Measurements from ENCODE around the gene RNASET2.
"Not testable (repeated sequence)": the region's sequence is repeated elsewhere in the genome, so short reads cannot be mapped to it uniquely, and the experiment has no call there.

The RNASET2 gene

DNA sequence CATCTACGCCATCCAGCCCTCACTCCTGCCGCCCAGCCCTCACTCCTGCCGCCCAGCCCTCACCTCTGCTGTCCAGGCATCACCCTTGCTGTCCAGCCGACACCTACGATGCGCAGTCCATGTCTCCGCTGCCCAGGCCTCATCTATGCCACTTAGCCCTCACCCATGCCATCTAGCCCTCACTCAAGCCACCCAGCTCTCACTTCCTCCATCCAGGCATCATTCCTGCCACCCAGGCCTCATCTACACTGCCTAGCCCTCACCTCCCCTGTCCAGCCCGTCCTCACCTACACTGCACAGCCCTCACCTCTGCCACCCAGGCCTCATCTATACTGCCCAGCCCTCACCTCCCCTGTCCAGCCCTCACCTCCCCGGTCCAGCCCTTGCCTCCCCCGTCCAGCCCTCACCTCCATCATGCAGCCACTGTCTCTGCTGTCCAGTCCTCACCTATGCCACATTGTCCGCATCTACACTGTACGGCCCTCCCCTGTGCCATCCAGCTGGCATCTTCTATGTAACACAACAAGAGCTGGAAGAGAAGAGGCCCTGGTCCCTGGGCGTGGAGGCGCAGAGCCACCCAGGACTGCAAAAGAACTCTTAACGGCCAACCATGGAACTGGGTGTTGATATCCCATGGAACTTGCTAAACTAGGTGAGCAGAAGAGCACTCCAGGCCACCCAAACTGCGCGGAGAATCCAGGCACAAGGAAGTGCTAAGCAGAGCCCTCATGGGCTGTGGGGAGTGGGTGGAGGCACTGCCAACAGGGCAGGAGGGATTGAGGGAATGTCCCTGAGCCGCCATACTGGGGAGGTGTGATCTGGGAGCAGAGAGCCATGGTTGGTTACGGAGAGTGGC, 31.0 kb downstream of the RNASET2 start:
- no peak for DNase-seq

DNA sequence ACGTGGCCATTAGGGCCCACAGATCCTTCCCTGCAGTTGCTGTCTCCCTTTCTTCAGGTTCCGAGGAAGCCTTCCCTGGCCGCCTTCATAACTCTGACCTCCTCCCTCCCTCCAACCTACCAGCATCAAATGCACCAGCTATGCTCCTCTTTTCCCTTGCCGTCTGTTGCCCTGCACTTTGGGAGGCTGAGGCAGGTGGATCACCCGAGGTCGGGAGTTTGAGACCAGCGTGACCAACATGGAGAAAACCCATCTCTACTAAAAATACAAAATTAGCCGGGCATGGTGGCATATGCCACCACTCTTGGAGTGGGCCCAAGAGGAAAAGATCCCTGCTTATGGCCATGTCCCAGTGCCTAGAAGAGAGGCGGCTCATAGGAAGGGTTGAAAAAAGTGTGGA, 31.8 kb downstream of the RNASET2 start:
- no peak for DNase-seq

DNA sequence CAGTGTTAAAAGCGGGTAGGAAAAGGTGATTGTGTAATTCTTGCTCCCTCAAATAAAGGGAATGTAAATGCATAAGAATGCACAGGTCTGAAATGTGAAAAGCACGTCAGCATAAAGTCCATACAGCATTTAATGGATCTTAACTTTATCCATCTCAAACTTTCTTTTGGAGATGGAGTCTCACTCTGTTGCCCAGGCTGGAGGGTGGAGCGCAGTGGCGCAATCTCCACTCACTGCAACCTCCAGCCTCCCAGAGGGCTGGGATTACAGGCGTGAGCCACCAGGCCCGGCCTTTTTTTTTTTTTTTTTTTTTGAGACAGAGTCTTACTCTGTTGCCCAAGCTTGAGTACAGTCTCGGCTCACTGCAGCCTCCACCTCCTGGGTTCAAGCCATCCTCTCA, 33.4 kb downstream of the RNASET2 start:
- no peak for DNase-seq

DNA sequence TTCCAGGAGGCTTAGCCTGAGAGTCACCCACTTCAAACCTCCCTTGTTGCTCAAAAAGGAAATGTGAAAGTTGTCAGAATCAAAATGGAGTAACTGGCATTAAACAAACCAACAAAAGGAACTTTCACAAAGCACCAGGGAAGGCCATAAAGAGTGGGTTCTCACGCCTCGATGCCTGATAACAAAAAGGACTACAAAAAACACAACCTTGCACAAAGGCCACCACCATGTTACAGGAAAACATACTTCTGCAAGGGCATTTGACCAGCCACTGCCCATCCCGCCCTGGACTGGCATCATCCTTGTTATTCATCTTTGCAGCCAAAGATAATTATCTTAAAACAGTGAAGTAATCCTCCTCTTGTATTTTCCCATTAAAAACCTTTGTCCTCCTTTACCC, 34.8 kb downstream of the RNASET2 start:
- no peak for DNase-seq

DNA sequence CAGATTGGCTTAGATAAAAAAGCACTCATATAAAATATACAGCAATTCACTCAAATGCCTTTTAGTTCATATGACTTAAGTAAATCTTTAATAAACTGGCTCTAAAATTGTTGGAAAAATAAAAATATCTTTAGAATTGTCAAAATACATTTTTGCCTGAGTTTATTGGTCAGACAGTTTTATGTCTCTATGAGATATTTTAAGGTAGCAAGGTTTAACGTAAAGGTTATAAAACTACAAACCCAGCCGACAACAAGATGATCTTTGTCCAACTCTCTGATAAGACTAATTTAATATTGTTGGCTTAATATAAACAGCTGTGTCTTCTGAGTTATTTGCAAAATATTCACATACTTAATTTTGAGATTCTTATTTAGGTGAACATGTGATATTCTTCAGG, 39.5 kb downstream of the RNASET2 start:
- no peak for DNase-seq

DNA sequence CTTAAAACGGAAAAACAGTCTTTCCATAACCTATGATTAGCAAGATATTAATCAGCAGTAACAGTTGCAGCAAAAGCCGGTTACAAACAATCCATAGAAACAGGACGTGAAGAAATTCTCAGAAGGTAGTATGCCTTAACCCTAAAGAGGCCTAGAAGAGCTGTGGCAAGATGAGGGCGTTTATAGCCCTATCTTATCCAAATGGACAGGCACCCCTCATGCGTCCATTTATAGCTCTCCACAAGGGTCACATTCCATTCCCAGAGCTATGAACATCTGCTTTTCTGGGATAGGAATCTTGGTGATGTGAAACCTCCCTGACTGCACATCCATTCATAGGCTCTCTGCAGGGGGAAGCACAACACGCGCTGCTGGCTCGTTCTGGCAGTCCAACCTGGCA, 40.9 kb downstream of the RNASET2 start:
- DNase-seq, result not testable (repeated sequence)

DNA sequence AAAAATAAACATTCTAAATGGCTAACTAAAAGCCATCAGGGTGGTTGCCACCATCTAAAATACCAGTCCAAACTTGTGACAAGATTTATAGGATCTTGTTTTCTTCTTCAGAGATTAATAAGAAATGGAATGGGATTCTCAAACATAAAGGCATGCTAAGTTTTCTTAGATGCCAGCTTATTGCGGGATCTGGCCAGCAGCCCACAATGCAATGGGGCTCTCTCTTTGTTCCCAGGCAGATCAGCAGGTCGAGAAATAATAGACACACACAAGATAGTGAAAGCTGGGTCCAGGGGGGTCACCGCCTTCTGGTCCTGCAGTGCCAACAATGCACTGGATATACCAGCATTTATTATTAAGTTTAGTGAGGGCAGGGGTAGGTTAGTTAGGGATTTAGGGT, 41.4 kb downstream of the RNASET2 start:
- not testable (repeated sequence) for DNase-seq

DNA sequence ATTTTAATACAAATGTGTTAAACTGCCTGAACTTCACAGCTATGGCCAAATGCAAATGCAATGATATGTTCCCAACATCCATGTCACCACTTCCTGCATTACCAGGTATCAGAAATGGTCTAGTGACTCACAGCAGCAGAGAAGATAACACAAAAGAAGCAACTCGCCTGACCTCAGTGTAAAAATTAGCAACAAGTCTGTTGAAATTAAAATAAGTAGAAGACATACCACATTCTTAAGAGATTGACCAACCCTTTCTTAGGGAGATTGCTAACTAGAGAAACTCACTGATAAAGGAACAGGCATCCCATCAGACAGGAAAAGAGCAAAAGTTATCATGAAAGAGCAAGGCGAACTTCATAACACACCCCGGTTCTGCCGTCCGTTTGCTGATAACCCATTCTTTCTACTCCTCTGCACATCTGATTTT, 45.1 kb downstream of the RNASET2 start:
- DNase-seq, result no peak

DNA sequence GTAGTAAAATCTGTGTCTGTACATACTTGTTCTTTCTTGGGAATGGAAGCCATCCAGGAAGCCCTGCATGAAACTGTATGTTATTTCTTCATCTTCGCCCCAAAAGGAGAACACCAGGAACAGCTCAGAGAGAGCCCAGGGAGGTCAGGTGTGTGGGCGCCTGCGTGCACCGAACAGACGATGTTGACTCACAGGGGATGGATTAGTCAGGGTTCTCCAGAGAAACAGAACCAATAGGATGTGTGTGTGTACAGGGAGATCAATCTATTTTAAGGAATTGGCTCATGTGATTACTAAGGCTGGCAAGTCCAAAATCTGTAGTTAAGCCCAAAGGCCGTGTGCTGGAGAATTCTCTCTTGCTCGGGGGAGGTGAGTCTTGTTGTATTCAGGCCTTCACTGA, 45.7 kb downstream of the RNASET2 start:
- no peak for DNase-seq

DNA sequence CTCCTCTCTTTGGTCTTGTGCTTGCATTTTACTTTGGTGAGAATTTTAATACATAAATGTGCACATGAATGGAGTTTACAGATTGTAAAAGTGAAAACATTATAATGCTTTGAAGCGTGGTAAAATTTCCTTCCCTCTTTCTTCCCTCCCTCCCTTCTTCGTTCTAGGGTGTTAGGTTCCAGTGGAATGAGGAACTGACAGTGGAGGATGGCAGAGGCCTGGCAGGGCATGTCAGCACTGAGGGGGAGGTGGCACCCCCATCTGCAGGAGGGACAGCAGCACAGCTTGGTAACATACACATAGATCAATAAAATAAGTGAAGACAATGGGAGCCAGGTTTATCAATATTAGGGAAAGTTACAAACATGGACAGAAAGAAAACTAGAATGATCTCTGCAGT, 47.5 kb downstream of the RNASET2 start:
- DNase-seq, result no peak

DNA sequence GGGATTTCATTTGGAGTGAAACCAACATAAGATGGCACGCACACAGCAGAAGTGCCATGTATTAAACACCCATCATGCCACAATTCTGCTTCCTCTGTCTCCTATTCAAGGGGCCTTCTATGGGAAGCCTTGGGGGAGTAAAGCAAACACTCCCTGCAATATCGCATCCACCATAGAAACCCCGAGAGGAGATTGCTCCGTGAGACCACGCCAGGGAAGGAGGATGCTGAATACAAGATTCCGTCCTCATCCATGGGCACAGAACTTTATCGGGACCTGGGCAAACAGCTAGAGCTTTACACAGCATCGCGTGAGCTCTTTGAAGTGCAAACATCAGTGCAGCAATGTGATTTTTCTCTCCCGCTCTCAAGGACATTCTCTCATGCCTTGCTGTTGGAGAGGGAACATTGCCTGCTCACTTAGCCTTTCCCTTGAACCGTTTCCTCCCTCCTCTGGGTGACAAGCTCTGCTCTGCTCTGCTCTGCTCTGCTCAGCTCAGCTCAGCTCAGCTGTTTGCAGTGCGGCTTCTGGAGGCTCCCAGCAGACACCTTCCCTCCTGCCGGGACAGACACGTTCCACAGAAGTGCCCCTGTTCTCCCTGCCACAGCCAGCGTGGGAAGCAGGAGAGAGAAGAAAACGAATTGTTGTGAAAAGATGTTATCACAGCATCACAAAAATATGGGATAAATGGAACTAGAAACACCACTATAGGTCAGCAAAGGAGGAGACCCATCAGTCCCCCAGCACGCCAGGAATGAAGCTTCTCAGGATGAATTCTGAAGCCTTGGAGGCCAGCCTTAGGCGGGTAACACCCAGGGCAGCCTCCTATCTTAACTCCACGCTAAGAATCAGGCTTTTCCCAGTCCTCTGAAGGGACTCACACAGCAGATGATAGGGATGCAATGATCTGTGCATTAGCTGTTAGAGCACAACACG, 48.2 kb downstream of the RNASET2 start:
- no peak for DNase-seq

DNA sequence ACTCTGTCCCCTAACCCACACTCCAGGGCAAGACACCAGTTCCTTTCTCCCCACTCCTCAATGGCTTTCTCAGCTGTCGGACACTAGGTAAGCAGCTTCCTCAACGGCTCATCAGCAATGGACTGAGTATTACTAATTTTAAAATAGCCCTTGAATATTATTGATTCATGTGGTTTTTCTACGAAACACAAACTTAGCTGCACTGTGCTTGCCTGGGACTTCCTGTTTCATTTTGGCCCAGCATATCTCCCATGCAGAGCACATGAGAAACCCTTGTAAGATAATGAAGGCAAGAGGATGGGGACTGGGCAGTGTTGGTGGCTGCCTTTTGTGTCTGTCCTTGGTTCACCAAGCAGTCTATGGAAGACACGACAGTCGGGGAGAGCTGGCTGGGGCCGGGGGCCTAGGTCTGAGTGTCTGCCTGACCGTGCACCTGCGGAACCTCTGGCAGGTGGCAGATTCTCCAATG, 48.9 kb downstream of the RNASET2 start:
- no peak for DNase-seq

DNA sequence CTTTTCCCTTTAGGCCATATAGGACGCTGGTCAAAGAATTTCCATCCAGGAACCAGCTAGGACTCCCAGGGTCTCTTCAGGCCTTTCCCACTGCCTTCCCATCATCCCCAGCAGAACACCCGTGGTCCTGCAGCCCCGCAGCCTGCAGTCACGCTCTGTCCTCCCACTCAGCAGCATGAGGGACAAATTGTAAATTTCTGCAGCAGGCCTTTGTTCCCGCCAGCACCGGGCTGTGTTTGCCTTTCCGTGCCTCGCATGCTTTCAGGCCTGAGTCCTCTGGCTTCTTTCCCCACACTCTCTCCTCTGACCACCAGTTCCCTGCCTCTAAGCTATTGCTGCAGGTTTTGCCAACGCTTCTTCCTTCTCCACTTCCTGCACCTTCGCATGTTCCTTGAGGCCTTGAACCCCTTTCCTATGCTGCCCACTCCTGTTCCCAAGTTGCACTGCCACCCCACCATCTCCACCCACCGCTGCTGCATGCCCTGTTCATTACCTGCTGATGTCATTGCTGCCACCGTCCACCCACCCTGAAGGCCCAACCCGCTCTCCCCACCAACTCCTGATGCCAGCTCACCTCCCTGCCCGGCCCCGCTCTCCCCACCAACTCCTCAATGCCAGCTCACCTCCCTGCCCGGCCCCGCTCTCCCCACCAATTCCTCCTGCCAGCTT, 49.8 kb downstream of the RNASET2 start:
- no peak for DNase-seq

DNA sequence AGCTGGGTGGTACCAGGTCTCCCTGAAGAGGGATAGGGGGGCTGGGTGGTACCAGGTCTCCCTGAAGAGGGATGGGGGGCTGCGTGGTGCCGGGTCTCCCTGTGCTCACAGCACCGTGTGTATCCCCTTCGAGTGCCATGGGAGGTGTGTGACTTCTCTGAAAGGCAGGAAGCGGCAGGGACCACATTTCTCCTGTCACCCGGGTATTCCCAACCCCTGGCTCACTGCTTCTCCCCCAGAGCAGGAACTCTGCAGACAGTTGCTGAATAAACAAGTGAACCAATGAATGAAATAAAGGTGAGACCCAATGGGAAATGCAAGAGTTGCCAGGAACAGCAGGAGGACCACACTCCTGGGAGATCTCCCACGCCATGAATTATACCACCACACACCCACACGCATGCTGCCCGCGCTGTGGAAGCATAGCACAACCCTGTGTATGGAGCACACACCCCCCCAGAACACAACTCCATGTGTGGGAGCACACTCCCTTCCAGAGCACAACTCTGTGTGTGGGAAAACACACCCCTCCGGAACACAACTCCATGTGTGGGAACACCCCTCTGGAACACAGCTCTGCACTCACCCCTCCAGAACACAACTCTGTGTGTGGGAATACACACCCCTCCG, 50.7 kb downstream of the RNASET2 start:
- DNase-seq, result no peak

DNA sequence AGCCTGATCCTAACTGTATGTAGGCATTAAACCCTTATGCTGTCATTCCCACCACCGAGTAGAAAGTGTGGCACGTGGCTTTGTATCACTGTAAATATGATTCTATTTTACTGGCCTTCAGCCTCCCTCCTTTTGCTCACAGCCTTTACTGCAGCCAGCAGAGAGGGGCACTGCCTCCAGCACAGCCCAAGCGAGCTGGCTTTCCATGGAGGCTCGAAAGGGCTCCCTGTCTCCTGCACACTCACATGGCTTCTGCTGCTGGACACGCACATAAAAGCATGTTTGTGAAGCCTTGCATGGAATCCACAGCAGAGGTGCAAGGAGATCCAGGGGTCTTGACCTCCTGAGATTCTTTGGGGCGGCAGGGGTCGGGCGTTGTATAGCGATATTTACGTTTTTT, 51.3 kb downstream of the RNASET2 start:
- no peak for DNase-seq

DNA sequence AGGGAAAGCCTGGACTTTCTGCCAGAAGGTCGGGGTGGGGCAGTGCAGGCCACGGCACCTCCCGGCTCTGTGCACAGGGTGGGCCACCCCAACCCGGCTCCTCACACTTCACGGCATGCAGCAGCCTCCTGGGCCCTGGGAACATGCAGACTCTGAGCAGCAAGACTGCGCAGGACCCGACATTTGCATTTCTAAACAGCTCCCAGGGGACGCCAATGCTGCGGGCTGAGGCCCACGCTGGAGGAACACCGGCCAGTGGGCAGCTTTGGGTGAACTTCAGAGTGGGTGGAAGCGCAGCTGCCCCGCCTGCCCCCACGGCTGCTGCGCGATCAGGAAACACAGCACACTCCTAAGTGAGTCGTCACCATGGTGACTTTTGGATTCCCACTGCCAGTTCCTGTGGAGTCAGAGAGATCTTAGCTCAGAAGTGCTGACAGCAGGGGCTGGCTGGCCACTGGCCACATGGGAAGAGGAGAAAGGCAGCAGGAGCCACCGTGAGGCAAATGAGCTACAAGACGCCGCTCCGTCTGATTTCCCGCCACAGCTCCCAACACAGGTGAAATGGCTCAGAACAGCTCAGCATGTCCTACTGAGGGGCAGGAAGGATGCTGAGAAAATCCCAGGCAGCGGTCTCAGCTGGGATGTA, 52.1 kb downstream of the RNASET2 start:
- DNase-seq, result no peak

DNA sequence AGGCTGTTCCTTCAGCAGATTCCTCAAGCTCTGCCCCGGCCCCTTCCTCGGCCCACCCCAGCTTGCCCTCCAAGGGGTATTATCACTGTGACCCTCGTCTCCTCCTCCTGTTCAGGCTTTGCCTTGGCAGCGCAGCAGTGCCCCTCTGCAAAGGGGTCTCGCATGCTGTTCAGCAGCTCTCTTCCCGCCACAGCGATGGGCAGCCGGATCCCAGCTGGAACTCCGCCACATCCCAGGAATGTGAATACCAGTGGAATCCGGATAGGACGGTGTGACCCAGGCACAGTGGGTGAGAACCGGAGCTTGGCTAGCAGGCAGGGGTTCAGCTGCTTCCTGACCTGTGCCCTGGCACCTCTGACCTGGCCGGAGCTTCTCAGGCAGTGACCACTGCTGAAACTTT, 52.9 kb downstream of the RNASET2 start:
- no peak for DNase-seq

DNA sequence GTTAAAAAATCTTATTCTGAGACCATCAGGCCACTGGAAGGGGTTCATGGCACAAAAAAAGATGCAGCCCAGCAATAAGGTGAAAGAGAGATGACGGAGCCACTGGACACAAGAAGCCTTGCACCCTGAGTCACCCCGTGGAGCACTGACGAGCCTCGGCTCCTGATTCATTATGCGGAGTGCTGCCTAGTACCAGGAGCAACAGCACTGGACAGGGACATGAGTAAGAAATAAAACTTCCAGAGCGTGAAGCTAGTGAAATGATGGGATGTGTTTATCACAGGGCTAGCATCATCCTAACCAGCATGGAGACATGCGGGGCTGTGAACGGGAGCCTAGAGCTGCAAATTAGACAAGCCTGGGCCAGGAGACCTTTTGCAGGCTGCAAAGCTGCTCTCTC, 53.3 kb downstream of the RNASET2 start:
- no peak for DNase-seq

DNA sequence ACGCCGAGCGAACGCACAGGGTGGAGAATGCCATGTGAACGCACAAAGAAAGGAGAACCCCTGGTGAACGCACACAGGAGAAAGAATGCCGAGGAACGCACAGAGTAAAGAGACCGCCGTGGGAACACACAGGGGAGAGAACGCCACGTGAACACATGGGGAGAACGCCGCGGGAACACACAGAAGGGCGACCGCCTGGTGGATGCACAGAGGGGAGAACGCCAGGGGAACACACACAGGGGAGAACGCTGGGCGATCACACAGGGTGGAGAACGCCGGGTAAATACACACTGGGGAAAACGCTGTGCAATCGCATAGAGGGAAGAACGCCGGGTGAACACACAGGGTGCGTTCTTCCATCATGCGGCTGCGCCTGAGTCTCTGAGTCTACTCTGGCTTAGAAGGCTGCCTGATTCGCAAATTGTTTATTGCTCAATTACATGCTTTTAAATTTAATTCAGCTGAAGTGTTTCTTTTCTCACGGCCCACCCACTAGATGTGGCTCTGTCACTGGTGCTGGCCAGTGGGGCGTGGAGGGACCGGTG, 54.1 kb downstream of the RNASET2 start:
- no peak for DNase-seq

DNA sequence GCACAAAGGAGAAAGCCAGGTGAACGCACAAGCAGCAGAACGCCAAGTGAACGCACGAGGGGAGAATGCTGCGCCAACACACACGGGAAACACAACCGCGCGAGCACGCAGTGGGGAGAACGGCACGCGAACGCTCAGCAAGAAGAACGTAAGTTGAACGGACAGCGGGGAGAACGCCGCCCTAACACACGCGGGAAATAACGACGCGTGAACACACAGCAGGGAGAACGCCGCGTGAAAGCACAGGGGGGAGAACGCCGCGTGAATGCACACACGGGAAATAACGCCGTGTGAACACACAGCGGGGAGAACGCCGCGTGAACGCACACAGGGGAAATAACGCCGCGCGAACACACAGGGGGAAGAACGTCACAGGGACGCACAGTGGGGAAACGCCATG, 54.7 kb downstream of the RNASET2 start:
- DNase-seq, result no peak

DNA sequence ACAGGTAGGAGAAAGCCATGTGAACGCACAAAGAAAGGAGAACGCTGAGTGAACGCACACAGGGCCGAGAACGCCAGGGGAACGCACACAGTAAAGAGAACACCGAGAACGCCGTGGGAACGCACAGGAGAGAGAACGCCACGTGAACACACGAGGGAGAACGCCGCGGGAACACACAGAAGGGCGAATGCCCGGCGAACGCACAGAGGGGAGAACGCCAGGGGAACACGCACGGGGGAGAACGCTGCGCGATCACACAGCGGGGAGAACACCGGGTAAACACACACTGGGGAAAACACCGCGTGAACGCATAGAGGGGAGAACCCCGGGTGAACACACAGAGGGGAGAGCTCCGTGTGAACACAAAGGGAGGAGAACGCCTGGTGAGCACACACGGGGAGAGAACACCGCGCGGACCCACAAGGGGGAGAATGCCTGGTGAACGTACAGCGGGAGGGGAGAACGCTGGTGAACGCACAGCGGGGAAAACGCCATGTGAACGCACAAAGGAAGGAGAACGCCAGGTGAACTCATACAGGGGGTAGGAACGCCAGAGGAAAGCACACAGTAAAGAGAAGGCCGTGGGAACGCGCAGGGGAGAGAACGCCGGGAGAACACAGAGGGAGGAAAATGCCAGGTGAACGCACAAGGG, 55.3 kb downstream of the RNASET2 start:
- DNase-seq, result no peak
